ENCODE measurements around the gene MAPKAPK2.

DNA sequence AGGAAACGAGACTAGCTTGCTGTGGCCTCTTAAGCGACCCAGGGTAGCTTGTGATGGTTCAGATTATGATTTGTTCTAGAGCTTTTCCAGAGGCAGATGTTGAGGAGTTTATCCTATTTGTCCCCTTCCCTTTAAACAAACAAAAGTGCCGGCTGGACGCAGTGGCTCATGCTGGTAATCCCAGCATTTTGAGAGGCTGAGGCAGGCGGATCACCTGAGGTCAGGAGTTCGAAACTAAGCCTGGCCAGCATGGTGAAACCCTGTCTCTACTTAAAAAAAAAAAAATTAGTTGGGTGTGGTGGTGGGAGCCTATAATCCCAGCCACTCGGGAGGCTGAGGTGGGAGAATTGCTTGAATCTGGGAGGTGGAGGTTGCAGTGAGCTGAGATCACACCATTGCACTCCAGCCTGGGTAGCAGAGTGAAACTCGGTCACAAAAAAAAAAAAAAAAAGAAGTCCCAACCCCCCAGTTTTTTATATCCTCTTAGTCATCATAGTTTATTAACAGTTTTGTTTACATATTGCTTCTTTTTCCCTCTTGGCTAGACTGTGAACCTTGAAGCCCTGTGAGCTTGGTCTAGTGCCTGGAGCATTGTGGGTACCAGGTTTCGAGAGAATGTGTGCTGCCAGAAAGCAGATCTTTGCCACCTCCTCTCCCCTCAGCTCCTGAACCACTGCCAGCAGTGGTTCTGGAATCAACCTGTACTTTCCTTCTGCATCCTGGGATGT lies 29.8 kb downstream of the MAPKAPK2 start:
- TF ChIP-seq CTCF (IDR thresholded peaks at IDR 0.05) (no peak), POLR2AphosphoS5 (IDR thresholded peaks at IDR 0.05) (peak in 1 of 2 donors; percentile 66), POLR2A (IDR thresholded peaks at IDR 0.05; ENCODE audit: low read depth) (no peak)
